Activated CD4-positive, alpha-beta T cell treated with anti-CD3 and anti-CD28 coated beads for 36 hours (primary cell): ENCODE data around the gene PAX9. TPM values are rescaled to one million over a fixed set of nuclear protein-coding genes. Genes with fewer than 3 reads are reported as not detected.

Experiments
- ATAC-seq: fragments of 200-7000 bp; cut with Tn5 transposase; one replicate; pipeline ENCODE4 v1.10.0; 2021; ENCODE audit warnings: mild to moderate bottlenecking, moderate library complexity
- CTCF ChIA-PET: fragments of 350-600 bp; sonication (Branson Sonifier 250); formaldehyde crosslinking; loops from one replicate; lab custom pipeline; 2021; ENCODE audit warnings: antibody characterized with exemption; lab: Charles Lee
- POLR2A ChIA-PET: fragments of 350-600 bp; sonication (Branson Sonifier 250); formaldehyde crosslinking; loops from one replicate; lab custom pipeline; 2021; ENCODE audit warnings: antibody characterized with exemption, inconsistent platforms; lab: Charles Lee
- DNase-seq: peaks from one replicate; pipeline ENCODE4 v3.0.0-alpha.2; 2020
- H3K27ac Mint-ChIP-seq: one replicate; pipeline ENCODE4 v1.8.0; 2021; ENCODE audit warnings: mixed read lengths
- H3K27me3 Mint-ChIP-seq: one replicate; pipeline ENCODE4 v1.8.0; 2021; ENCODE audit warnings: mixed read lengths
- H3K36me3 Mint-ChIP-seq: one replicate; pipeline ENCODE4 v1.8.0; 2021; ENCODE audit warnings: low read depth, mixed read lengths
- H3K4me1 Mint-ChIP-seq: one replicate; pipeline ENCODE4 v1.8.0; 2021; ENCODE audit warnings: mixed read lengths
- H3K4me3 Mint-ChIP-seq: one replicate; pipeline ENCODE4 v1.8.0; 2021; ENCODE audit warnings: mild to moderate bottlenecking, moderate library complexity, mixed read lengths
- H3K9me3 Mint-ChIP-seq: one replicate; pipeline ENCODE4 v1.8.0; 2021; ENCODE audit warnings: low read depth, mixed read lengths
- intact Hi-C, 2 experiments: fragments of 100-400 bp; cut with DNase I in 1 of 2; cut with micrococcal nuclease in 1 of 2; formaldehyde crosslinking; loops; one replicate each; pipeline versions ENCODE4 v1.14.2 to v1.15.1; 2022 to 2024; cut with DNase I, micrococcal nuclease
- total RNA-seq, 2 experiments: library from RNA; stranded (reverse); gene quantifications; one replicate each; pipeline ENCODE4 v1.2.3, GENCODE V29; 2021

The PAX9 gene
- total RNA-seq, 2 experiments from 2014 or later = not detected

DNA sequence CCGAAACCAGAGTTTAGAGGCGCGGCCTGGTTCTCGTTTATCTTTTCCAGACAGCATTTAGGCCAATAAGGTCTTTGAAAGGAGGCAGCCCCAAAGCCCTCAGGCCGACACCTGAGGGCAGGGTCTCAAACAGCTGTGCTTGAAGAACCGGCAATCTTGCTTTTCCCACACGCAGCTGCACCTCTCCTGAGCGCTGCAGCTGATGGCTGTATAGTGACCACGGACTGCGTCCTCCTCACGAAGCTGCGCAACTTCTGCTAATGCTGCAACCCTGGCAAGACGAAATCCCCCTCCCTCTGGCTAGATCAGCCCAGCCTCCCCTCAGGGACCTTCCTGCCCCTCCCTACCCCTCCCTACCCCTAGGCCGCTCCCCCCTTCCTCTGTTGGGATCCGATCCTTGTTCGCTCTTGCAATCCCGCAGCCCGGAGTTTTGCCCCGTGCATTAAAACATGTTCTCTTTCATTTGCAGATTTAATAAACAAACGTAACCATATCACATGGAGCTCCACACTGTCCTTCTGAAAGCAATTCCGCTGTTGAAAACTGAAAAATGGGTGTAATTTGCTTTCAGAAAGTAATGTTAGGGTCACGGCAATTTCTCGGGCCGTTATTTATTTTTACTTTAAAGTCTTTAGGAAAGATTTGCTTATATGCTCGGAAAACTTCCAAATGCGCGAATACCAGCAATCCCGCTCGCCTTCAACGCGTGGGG, 4.8 kb upstream of the PAX9 start:
- peak overlapping the region; percentile 15 for H3K4me3 Mint-ChIP-seq
- CTCF ChIA-PET = interaction anchor here (0.6 to 1.7 kb wide), 7 partner anchors 10 to 1273 kb away, joined by 3 to 9 read pairs (median 3); no protein-coding TSS in a partner anchor
- intact Hi-C loops = loop anchor here (2.0 to 5.0 kb wide), 5 partner anchors 74 to 936 kb away; partner anchors contain the start of gene NKX2-8 (in 1 of the 2)

DNA sequence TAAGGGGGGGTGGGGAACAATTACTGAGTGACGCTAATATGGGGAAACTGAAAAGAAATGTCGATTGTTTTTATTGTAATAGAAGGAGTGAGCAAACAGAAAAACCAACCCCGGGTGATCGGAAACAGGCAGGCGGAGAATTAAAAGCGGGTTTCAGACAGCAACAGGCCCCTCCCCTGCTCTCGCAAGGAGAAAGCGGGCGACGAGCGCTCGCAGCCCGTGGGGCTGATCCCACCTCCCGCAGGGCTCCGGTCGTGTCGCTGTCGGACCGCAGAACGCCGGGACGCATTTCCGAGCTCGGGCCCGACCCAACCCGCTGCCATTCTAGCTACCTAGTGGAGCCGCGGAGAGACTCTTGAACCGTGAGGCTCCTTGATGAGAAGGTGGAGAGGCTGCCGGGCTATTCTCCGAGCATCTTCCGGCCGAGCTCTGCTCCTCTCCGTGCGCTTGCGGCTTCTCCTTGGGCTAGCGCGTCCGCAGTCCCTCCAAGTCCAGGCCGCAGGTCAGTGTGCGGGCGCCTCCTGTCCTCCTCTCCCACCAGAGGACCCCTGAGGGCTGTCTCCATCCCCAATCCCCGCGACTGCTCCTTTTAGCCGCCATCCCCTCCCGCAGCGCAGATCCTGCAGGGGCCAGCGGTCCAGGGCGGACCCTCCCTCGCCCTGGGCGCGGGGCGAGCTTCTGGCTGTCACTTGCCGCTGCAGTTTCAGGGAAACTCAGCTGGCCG, 4.1 kb upstream of the PAX9 start:
- H3K36me3 Mint-ChIP-seq = peaks cover 2% of the 10 kb centered on the region
- H3K9me3 Mint-ChIP-seq = no peaks in the 10 kb centered on the region
- H3K4me1 Mint-ChIP-seq = peaks cover 39% of the 10 kb centered on the region
- H3K27me3 Mint-ChIP-seq = peaks cover 89% of the 10 kb centered on the region
- CTCF ChIA-PET = interaction anchor here (0.6 to 1.7 kb wide), 3 partner anchors 12 to 1592 kb away, joined by 3 to 9 read pairs (median 3); no protein-coding TSS in a partner anchor
- intact Hi-C loops = loop anchor here (2.0 to 5.0 kb wide), 6 partner anchors 75 to 935 kb away; partner anchors contain the start of gene NKX2-8 (in 1 of the 2)
- ATAC-seq (no peak), DNase-seq (peak; percentile 23)
- POLR2A ChIA-PET = interaction anchor here (0.6 to 0.7 kb wide), 2 partner anchors 34 to 932 kb away, joined by 4 to 6 read pairs; no protein-coding TSS in a partner anchor
- H3K27ac Mint-ChIP-seq = no peak overlapping the region
- peak overlapping the region; percentile 15 for H3K4me3 Mint-ChIP-seq

More for the DNA sequence above, 4.8 kb upstream of the PAX9 start:
- Mint-ChIP-seq H3K9me3 (no peaks in the 10 kb centered on the region), H3K27ac (no peak overlapping the region), H3K27me3 (peaks cover 86% of the 10 kb centered on the region), H3K4me1 (peaks cover 32% of the 10 kb centered on the region), H3K36me3 (peaks cover 2% of the 10 kb centered on the region)
- no peak for ATAC-seq
- POLR2A ChIA-PET = interaction anchor here (0.7 kb wide), 1 partner anchor 34 kb away, joined by 4 read pairs; no protein-coding TSS in a partner anchor
- peak; percentile 10 for DNase-seq

DNA sequence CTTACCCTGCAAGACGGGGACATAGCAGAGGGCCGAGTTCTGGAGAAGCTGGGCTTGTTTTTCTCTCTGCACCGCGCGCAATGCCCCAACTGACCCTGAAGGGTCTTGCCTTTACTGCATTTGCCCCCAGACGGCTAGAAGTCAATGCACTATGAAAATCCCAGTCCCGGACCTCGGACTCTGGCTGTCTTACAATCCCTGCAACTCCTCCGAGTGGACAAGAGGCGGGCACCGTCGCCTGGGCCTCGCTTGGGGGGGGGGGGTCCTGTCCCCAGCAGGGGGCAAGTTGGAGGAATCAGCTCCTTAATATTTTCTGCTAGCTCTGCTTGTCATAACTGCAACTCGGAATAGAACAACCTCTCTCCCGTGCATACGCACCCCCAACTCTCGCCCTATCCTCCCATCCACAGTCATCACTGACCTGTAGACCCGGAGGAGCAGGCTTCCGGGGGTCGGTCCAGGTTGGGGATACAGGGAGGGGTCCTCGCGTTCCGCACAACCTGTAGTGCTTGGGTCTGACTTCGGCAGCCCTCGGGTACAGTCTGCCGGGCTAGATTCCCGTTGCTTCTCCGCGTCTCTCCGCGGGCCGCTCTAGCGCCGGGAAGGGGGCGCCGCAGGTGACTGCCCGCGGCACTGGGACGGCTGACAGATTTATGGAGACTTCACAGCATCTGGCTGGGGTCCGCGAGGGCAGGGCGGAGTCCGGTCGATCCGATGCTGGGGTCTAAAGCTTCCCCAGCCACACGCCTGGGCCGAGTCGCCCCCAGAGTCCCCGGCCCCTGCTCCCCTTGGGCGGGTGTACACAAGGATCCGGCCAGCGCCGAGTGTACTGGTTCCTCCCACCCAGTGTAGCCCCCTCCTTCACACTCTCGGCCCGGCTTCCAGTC, 3.3 kb upstream of the PAX9 start:
- intact Hi-C loops = loop anchor here (2.0 to 5.0 kb wide), 2 partner anchors 140 to 284 kb away; no protein-coding TSS in a partner anchor

DNA sequence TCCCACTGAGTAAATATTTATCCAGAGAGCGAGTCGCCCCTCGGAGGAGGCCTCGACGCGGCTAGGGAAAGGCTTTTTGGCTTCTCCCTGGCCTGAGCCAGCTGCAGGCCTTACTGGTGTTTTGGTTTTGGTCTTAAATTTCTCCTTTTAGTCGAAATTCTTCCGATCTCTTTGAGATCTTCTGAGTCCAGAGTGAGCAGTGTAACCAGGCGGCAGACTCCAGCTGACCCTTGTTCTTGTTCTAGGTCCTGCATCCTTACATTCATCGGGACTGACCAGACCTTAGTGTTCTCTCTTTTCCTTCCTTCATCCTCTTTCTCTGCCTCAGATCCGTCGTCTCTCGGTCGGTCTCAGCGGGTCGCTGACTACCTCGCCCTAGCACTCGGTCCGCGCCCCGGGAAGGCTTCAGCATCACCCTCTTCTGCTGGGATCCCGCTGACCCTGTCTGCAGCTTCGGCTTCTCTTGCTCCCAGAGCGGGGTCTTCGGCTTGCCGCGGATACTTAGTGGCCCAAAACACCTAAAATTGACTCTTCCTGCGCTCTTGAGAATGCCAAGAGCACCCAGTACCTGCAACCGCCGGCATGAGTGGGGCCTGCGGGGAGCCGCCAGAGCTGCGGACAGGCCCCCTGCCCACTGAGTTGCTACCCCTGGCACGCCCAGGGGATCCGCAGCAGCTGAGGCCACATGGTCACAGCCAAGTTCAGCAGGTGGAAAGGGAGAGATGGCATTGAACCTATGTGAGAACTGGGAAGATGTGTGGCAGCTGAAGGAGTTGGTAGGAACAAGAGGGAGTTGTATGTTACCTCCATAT, 2.4 kb upstream of the PAX9 start:
- Mint-ChIP-seq H3K4me3 (no peak overlapping the region), H3K27me3 (peaks cover 91% of the 10 kb centered on the region), H3K36me3 (peaks cover 2% of the 10 kb centered on the region), H3K4me1 (peaks cover 54% of the 10 kb centered on the region), H3K9me3 (no peaks in the 10 kb centered on the region), H3K27ac (no peak overlapping the region)
- no peak for ATAC-seq
- DNase-seq = no peak
- intact Hi-C loops = loop anchor here (2.0 to 5.0 kb wide), 2 partner anchors 140 to 283 kb away; no protein-coding TSS in a partner anchor
- CTCF ChIA-PET = interaction anchor here (1.4 kb wide), 1 partner anchor 10 kb away, joined by 3 read pairs; no protein-coding TSS in a partner anchor
- POLR2A ChIA-PET = no interaction called here

More for the DNA sequence above, 3.3 kb upstream of the PAX9 start:
- DNase-seq = peak; percentile 7
- Mint-ChIP-seq H3K4me3 (no peak overlapping the region), H3K27me3 (peaks cover 89% of the 10 kb centered on the region), H3K27ac (no peak overlapping the region), H3K4me1 (peaks cover 46% of the 10 kb centered on the region), H3K36me3 (peaks cover 2% of the 10 kb centered on the region), H3K9me3 (no peaks in the 10 kb centered on the region)
- ChIA-PET POLR2A (interaction anchor here (0.6 kb wide), 1 partner anchor 931 kb away, joined by 6 read pairs; no protein-coding TSS in a partner anchor), CTCF (interaction anchor here (0.6 to 1.1 kb wide), 2 partner anchors 11 to 1591 kb away, joined by 3 read pairs; no protein-coding TSS in a partner anchor)
- no peak for ATAC-seq

DNA sequence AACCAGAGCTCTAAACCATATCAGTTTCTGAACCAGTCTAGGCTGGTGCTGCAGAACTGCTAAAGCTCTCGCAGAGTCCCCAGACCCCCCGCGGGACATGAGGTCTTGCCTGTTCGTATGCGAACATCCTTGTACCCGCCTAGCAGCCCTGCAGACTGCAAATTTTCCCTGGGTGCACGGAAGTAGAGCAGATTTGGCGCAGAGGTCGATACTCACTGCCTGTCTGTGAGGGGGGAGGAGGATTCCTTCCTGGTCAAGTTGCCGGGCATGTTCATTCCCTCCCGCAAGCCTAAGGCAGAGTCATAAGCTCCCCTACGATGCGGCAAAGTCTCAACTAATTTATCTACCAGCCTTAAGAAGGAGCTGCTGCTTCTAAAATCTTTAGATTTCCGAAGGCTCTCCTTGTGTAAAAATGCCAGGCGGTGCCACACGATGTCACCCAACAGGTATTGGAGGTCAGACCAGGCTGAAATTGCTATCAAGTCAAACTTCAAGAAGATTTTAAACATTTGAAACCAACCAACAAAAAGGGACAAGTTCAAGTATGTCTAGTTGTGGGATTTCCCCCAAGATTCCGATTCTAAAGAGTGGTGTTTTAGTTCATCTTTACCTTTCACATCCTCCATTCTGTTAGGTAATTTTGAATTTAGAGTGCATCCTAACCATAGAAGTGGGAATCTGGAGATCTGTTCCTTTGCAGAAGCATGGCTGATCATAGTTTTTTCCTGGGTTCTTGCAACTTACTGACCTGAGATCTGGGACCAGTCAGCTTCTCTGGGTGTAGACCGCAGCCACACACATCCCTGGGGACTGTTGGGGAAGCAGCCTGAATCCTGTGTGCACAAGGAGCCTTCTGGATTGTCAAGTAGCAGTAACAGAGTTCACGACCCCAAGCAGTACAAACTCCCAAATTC, 1.6 kb upstream of the PAX9 start:
- no peaks in the 10 kb centered on the region for H3K9me3 Mint-ChIP-seq
- ATAC-seq (no peak), DNase-seq (no peak)
- H3K4me3 Mint-ChIP-seq = no peak overlapping the region
- ChIA-PET CTCF (interaction anchor here (1.0 to 1.4 kb wide), 2 partner anchors 9 to 11 kb away, joined by 3 read pairs; no protein-coding TSS in a partner anchor), POLR2A (no interaction called here)
- H3K27ac Mint-ChIP-seq = no peak overlapping the region
- H3K4me1 Mint-ChIP-seq = peaks cover 54% of the 10 kb centered on the region
- peaks cover 2% of the 10 kb centered on the region for H3K36me3 Mint-ChIP-seq
- H3K27me3 Mint-ChIP-seq = peaks cover 89% of the 10 kb centered on the region
- intact Hi-C loops = loop anchor here (2.0 to 5.0 kb wide), 3 partner anchors 141 to 932 kb away; no protein-coding TSS in a partner anchor

DNA sequence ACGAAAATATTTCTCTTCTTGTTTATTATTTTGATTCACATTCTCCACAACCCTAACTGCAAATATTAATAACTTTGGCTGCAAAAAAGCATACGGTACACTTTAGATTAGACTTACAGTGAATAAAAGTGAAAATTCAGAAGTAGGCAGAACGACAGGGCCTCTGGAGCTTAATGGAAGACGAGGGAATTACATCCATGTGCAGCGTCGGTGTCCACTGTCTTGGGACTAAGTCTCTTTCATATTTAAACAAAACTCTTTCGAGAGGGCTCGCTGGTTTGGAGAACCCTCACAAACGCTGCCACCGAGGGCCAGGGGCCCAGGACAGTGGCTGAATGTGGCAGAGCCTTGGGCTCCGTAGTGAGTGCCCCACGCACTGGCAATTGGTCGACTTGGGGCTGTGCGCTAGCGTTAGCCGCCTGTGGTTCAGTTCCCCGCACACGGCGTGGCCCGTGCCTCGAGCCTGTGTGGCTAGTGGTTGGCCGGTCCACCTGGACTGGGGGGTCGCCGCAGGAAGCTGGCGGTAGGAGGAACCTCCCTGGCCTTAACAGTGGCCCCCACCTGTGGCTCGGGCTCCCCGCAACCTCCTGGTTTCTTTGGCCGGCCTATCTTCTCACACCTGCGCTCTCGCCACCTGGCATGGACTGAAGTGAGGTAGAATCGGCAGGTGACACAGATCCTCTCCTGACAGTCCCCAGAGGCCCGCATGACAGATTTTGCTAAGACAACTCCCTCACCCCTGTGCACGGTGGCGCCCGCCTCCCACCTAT, 739 bp upstream of the PAX9 start:
- H3K4me3 Mint-ChIP-seq = peak overlapping the region; percentile 11
- ChIA-PET CTCF (interaction anchor here (0.5 to 1.0 kb wide), 2 partner anchors 8 to 1491 kb away, joined by 3 read pairs; no protein-coding TSS in a partner anchor), POLR2A (no interaction called here)
- H3K9me3 Mint-ChIP-seq = no peaks in the 10 kb centered on the region
- H3K27me3 Mint-ChIP-seq = peaks cover 89% of the 10 kb centered on the region
- H3K4me1 Mint-ChIP-seq = peaks cover 52% of the 10 kb centered on the region
- H3K36me3 Mint-ChIP-seq = peaks cover 2% of the 10 kb centered on the region
- no peak overlapping the region for H3K27ac Mint-ChIP-seq
- ATAC-seq (no peak), DNase-seq (peak; percentile 6)
- intact Hi-C loops = loop anchor here in 1 of 2 experiments (5.0 kb wide), 1 partner anchor 931 kb away; no protein-coding TSS in a partner anchor

DNA sequence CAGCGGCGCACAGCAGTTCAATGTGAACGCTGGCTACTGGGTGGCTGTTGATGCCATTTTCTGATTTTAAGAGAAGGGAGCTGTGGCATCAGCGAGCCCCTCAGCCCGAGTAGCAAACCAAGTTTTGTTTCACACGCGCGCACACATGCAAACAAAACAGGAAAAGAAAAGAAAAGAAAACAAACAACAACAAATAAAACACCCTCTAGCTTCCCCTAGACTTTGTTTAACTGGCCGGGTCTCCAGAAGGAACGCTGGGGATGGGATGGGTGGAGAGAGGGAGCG, 540 bp downstream of the PAX9 start:
- H3K36me3 Mint-ChIP-seq = peaks cover 2% of the 10 kb centered on the region
- no peak overlapping the region for H3K27ac Mint-ChIP-seq
- no peak for ATAC-seq
- ChIA-PET POLR2A (no interaction called here), CTCF (interaction anchor here (0.6 to 0.9 kb wide), 2 partner anchors 57 to 591 kb away, joined by 3 read pairs; no protein-coding TSS in a partner anchor)
- H3K9me3 Mint-ChIP-seq = no peaks in the 10 kb centered on the region
- H3K27me3 Mint-ChIP-seq = peaks cover 82% of the 10 kb centered on the region
- DNase-seq = no peak
- no peak overlapping the region for H3K4me3 Mint-ChIP-seq
- H3K4me1 Mint-ChIP-seq = peaks cover 45% of the 10 kb centered on the region
- intact Hi-C loops = loop anchor here in 1 of 2 experiments (5.0 kb wide), 1 partner anchor 930 kb away; no protein-coding TSS in a partner anchor

DNA sequence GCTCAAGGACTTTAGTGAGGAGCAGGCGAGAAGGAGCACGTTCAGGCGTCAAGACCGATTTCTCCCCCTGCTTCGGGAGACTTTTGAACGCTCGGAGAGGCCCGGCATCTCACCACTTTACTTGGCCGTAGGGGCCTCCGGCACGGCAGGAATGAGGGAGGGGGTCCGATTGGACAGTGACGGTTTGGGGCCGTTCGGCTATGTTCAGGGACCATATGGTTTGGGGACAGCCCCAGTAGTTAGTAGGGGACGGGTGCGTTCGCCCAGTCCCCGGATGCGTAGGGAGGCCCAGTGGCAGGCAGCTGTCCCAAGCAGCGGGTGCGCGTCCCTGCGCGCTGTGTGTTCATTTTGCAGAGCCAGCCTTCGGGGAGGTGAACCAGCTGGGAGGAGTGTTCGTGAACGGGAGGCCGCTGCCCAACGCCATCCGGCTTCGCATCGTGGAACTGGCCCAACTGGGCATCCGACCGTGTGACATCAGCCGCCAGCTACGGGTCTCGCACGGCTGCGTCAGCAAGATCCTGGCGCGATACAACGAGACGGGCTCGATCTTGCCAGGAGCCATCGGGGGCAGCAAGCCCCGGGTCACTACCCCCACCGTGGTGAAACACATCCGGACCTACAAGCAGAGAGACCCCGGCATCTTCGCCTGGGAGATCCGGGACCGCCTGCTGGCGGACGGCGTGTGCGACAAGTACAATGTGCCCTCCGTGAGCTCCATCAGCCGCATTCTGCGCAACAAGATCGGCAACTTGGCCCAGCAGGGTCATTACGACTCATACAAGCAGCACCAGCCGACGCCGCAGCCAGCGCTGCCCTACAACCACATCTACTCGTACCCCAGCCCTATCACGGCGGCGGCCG, 1.1 kb downstream of the PAX9 start:
- Mint-ChIP-seq H3K4me1 (peaks cover 45% of the 10 kb centered on the region), H3K9me3 (no peaks in the 10 kb centered on the region), H3K27ac (no peak overlapping the region), H3K27me3 (peaks cover 84% of the 10 kb centered on the region), H3K4me3 (no peak overlapping the region), H3K36me3 (peaks cover 2% of the 10 kb centered on the region)
- CTCF ChIA-PET = interaction anchor here (0.6 to 0.9 kb wide), 2 partner anchors 58 to 591 kb away, joined by 3 read pairs; no protein-coding TSS in a partner anchor
- POLR2A ChIA-PET = no interaction called here
- intact Hi-C loops = loop anchor here in 1 of 2 experiments (5.0 kb wide), 1 partner anchor 930 kb away; no protein-coding TSS in a partner anchor
- peak; percentile 20 for DNase-seq
- ATAC-seq = no peak
